ENCODE results near the gene DPYSL4. TPM values are rescaled to one million over a fixed set of nuclear protein-coding genes. Genes with fewer than 3 reads are reported as not detected.
"Not testable (repeated sequence)": the region's sequence is repeated elsewhere in the genome, so short reads cannot be mapped to it uniquely, and the experiment has no call there.

The DPYSL4 gene
- total RNA-seq, 1 experiment from 2014 or later: not detected

- no peak for DNase-seq (ENCODE audit: low spot score)
Observed at GRCh38 chr10:132206806-132207535, 20.2 kb downstream of the DPYSL4 start.

GRCh38 chr10:132207536-132208461, 21.1 kb downstream of the DPYSL4 start:
- no peak for DNase-seq (ENCODE audit: low spot score)

DNA sequence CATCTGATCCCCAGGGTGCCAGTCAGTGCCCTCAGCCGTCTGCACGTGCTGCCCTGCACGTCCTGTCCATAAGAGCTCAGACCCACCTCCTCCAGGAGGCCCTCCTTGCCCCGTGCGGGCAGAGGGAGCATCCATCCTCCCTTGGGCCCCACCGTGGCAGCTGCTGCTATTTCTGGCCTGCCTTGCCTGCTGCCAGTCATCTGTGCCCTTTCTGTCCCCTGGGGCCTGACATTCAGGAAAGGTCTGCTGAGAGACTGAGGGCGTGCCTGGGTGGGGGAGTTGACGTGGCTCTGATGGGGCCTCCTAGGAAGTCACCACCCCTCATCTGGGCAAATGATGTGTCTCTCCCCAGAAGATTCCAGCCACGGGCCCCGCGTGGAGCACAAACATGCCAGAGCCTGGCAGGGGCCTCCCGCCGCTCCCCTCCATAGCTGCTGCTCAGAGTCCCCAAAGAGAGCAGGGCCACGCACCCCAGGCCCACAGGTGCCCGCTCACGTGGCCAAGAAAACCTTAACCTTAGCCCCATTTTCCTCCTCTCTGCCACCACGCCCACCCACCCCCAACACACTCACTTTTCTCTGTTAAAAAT, 21.8 kb downstream of the DPYSL4 start:
- DNase-seq (ENCODE audit: low spot score): no peak

DNA sequence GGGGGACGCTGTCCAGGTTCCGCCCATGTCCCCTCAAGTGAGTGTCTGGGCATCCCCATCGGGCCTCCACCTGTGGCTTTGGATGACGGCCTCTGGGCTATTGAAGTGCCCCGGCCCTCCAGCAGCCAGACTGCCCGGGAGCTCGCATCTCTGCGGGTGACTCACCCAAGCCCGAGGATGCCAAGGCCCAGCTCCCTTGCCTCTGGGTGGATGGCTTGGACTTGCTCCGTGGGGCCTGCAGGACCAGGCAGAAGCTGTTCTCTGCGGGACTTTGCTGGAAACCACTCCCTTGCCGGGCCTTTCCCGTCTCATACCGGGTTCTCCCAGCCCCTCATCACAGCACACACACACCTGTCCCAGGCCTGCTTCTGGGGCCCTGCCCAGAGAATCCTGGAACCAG, 22.4 kb downstream of the DPYSL4 start:
- no peak for DNase-seq (ENCODE audit: low spot score)

DNA sequence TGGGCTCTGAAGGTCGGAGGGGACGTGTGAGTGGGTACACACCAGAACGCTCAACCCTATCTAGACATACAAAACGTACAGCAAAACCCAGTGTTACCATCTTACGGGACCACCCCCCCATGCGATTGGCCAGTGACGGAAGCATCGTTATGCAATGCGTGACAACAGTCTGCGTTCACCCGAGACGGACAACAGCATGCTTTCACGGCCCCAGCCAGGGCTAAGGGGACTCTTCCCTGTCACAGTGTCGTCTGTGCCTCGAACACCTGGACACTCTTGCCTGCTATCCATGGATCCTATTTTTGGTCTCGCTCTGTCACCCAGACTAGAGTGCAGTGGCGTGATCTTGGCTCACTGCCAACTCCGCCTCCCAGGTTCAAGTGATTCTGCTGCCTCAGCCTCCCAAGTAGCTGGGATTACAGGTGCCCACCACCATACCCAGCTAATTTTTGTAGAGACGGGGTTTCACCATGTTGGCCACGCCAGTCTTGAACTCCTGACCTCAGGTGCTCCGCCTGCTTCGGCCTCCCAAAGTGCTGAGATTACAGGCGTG, 23.3 kb downstream of the DPYSL4 start:
- no peak for DNase-seq (ENCODE audit: low spot score)

GRCh38 chr10:132210766-132211165, 24.0 kb downstream of the DPYSL4 start:
- no peak for DNase-seq (ENCODE audit: low spot score)

DNA sequence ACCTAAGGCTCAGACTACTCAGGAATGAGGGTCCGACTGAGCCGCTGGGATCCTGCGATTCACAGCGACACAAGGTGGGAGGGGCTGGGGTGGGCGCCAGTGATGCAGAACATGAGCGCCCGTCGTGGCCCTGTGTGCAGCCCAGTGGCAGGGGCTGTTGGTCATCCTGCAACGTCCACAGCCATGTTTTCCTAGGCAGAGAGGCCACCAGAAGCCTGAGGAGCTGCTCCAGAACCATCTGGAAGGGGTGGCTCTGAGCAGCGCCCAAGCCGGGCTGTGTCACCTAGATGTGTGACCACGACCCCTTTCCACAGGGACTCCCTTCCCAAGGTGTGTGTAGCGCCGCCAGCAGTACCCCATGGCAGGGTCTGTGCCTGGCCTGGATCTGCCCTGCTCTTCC, 24.5 kb downstream of the DPYSL4 start:
- DNase-seq (ENCODE audit: low spot score): no peak

DNA sequence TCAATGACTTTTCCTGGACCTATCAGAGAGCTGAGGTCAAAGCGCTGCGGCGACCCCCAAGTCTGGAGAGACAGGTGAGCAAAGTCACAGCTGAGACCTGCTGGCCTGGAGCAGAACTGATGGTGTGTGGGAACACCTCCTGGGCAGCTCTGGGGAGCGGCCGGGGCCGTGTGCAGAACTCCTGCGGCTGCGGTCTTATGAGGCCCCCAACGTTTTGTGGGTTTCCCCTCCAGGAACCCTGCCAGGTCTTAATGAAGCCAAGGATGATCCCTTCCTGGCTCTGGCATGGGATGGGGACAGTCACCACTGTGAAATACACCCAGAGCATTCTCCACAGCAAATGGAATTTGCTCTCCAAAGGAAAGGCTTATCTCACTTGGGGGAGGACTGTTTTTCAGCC, 26.1 kb downstream of the DPYSL4 start:
- no peak for DNase-seq (ENCODE audit: low spot score)

- no peak for DNase-seq (ENCODE audit: low spot score)
Observed at GRCh38 chr10:132213917-132214316, 27.2 kb downstream of the DPYSL4 start.

DNA sequence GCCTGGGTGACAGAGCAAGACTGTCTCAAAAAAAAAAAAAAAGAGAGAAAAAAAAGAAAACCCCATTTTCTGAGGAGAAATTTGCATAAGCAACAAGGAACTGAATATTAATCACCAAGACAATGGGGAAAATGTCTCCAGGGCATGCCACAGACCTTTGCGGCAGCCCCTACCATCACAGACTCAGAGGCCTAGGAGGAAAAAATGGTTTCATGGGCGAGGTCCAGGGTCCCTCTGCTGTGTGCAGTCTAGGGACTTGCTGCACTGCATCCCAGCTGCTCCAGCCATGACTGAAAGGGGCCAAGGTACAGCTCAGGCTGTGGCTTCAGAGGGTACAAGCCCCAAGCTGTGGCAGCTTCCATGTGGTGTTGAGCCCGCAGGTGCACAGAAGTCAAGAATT, 29.7 kb downstream of the DPYSL4 start:
- DNase-seq (ENCODE audit: low spot score): not testable (repeated sequence)

DNA sequence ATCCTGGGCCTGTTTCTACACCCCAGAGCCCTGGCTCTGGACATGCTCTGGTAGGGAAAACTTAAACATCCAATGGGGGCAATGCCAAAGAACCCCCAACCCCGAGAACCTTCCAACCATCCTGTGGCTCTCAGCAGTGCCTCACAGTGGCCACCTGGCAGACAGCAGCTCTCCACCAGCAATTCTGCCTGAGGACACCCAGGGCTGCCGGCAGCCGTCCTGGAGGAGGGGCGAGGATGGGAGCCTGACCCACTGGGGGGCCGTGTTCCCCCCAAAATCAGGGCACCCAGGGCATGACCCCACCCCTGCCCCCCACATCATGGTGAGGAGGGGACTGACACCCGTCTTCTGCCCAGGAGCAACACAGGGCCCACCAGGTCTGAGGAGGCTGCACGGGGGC, 32.7 kb downstream of the DPYSL4 start:
- no peak for DNase-seq (ENCODE audit: low spot score)

GRCh38 chr10:132220061-132220460, 33.3 kb downstream of the DPYSL4 start:
- no peak for DNase-seq (ENCODE audit: low spot score)

GRCh38 chr10:132220996-132221395, 34.2 kb downstream of the DPYSL4 start:
- not testable (repeated sequence) for DNase-seq (ENCODE audit: low spot score)

DNA sequence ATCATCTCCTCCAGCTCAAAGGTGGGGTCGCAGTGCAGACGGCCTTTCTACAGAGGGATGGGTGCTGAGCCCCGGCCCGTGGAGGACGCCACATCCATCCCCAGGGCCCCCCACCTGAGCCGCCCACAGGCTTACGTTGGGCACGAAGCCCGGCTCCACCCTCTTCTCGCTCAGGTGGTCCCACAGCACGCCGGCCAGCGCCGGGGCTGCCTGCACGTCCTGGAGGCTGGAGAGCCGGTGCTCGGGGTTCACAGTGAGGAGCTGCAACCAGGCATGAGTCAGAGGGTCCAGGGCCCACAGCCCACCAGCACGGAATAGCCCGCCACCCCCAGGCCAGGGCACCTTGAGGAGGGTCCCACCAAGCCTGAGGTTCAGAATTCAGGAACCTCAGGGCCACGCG, 36.0 kb downstream of the DPYSL4 start:
- no peak for DNase-seq (ENCODE audit: low spot score)

DNA sequence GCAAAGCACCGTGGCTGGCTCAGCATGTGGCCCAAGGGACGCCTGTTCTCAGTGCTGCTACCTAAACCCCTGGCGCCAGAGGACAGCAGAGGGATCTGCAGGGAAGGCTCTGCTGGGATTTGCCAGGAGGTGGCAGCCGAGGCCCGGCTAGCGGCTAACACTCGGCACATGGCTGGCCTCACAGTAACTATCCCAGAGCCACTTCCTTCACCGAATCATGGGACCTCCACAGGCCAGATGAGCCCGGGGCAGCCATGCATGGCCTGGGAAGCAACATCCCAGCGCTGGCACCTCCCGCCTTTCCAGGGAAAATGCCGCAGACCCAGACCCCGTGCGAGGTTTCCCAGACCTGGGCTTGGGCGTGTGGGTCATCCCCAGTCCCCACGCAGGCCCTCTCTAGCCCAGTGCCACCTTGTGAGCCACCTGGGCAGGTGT, 36.4 kb downstream of the DPYSL4 start:
- peak; percentile 79 for DNase-seq (ENCODE audit: low spot score)

DNA sequence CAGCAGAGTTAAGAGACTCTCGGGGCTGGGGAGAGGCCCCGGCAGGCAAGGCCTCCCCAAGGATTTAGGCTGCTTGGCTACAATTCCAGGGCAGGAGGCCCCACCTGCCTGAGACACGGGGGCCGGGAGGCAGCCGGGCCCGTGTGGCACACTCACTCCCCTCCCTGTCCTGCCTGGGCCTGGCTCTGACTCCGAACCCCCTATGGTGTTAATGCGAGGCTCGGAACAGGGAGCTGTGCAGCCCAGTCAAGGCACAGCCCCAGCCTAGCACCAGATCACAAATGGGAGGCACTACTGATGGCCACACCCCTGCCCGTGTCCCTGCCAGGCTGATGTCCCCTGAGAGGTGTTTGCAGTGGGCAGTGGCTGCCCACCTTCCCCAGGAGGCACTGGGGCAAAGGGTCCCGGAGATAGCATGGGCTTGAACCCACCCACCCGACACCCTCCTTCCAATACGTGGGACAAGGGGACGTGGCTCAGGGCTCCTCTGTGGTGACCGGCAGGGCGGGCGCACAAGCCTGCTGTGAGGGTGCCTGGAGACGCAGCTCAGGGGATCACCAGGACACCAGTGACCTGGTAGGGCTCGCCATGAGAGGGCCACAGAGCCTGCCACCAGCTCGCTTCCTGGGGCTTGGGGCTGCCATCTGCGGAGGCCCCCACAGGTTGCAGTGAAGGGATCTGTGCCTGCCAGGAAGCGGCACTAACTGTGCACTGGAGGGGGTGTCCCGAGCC, 37.0 kb downstream of the DPYSL4 start:
- no peak for DNase-seq (ENCODE audit: low spot score)

DNA sequence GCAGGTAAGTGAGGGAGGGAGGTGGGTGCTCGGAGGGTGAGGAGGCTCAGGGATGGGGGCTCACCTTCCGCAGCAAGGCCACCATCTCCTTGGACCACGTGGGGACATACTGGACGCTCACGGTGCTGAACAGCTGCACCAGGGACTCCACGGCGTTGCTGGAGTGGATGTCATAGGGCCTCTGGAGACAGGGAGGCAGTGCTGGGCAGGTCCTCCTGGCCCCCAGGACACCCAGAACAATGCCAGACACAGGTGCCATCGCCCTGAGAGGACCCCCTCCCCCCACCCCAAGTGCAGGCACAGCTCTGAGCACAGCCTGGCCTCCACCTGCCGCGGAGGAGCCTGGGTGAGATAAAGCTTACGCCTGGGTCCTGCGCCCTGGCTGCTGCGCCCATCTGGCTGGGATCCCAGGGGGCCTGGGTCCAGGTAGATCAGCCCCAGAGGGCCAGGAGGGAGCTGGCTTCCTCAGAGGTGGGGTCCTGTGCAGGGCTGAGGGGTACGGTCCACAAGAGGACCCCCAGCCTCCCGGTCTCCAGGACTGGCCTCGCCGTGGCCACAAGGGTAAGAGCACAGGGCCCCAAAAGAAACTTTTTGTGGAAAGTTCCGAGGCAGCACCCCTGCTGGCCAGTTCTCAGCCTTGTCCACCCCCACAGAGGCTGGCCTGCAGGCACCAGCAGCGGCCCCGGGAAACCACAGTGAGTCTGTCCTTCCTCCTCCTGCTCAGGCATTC, 37.8 kb downstream of the DPYSL4 start:
- DNase-seq (ENCODE audit: low spot score): no peak

GRCh38 chr10:132225073-132225848, 38.5 kb downstream of the DPYSL4 start:
- DNase-seq (ENCODE audit: low spot score): no peak

DNA sequence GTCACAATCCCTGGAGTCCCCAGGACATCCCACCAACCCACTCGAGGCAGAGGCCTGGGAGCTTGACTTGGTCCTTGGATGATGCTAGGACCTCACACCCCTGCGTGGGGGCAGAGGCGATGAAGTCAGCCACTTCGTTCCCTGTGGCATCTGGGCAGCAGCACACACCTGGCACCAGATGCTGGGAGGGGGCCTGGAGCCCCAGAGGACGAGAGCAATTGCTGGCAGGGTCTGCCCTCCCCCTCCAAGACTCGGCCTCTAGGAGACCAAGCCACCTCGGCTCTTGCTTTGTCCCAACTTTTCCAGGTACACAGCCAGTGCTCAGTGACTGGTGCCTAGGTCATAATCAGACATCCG, 39.1 kb downstream of the DPYSL4 start:
- no peak for DNase-seq (ENCODE audit: low spot score)
